GM19328 (cell line): ENCODE measurements around the gene ADRA2C.

Source experiments
- ATAC-seq: cut with Tn5 transposase; IDR thresholded peaks from one replicate; pipeline ENCODE4 v1.9.1; 2021; ENCODE audit warnings: mild to moderate bottlenecking, moderate library complexity; ENCODE audit not compliant: unreplicated experiment

The ADRA2C gene

DNA sequence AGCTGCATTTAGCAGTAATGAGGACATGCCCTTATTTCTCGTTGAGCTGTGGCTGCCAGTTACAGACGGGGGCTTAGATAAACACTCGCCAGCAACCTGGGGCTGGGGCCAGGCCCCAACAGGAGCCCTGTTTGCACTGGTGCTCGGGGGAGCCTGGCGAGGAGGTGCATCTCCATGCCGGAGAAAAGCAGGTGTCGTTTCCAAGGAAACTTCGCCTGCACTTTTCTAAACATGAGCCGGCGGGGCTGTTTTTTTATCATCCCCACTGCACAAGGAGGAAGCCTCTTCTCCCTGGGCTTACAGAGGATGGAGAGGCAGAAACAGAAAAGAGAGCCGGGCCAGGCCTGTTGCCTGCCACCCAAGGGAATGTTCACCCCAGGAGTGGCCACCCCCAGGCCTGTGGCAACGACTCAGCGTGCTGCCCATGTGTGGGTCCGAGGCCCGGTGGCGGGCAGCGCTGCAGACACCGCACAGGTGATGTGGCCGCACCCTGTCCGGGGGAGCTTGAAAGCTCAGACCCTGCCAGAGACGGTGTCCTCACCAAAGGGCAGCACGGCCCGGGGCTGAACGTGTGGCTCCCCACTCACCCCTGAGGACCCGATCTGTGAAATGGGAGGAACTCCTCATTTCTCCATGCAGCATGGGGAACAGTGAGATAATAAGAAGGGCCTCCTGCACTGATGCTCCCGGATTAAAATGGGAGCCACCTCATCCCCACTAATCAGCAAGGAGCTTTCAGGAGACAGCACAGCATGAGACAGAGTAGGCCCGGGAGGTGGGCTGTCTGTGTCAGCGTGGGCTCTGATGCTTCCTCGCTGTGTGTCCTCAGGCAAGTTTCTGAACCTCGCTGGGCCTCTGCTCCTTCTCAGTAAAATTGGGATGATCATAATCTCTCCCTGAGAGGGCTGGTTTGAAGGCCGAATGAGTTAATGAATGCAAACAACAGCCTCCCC is 33.8 kb upstream of the ADRA2C start:
- no peak for ATAC-seq

DNA sequence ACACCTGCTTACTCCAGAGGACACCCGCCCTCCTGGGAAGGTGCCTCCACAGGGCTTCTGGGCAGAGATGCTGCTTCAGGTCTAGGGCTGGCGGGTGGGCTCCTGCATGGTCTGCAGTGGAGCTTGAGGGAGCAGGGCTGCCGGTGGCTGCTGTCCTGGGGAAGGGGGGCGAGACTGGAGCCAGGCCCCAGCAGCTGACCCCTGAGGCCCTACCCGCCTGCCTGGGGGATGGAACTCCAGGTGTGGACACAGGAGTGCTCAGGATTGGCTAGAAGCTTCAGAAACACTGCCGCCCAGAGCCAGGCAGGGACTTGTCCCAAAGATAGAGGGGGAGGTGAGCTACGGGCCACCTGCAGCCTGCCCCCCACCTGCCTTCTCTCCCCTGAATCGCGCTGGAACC is 33.0 kb upstream of the ADRA2C start:
- no peak for ATAC-seq

DNA sequence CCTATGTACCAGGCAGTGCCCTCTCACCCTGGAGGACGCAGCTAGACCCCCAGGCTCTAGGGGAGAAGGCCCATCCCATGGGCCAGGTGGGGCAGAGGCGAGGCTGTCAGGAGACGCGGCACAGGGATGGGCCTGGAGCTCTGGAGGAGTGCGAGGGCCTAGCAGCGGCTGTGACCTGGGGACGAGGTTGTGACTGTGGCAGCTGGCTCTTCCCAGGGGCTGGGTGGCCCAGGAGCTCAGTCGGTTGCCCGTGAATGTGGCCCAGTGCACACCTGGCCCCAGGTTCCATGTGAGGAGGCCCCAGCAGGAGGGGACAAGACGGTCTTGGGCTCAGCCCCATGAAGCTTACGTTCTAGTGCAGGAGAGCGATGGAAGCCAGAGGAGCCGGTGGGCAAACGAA is 31.0 kb upstream of the ADRA2C start:
- ATAC-seq, result no peak

DNA sequence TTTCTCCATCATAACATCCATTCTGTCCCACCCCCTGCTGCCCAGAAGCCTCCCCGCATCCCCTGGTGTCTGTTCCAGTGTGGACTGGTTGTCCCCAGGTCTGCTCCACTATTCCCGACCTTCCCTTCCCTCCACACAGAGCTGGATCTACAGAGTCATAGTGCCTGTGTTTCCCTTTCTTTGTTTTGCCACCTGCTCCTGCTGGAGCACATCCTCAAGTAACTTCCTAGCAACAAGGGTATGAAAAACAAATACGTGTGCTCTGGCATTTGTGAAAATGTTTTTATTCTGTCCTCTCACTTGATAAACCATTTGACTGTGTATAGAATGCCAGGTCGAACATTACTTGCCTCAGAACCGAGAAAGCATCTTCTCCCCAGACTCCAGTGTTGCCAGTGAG is 29.9 kb upstream of the ADRA2C start:
- no peak for ATAC-seq

DNA sequence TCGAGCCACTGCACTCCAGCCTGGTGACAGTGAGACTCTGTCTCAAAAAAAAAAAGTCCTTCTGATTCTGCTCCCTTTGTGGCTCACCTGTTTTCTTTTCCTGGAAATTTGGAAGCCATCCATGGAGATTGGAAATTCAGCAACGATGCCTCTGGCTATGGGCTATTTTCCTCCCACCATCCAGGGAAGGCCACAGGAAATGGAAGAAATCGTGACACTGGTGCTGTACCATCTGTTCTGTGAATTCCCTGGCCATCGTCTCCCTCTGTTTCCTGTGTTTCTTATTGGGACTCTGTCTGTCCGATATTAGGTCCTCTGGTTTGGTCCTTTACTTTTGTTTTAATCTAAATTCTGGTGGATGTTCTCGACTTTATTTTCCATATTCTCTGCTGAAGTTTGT is 29.4 kb upstream of the ADRA2C start:
- ATAC-seq, result no peak

DNA sequence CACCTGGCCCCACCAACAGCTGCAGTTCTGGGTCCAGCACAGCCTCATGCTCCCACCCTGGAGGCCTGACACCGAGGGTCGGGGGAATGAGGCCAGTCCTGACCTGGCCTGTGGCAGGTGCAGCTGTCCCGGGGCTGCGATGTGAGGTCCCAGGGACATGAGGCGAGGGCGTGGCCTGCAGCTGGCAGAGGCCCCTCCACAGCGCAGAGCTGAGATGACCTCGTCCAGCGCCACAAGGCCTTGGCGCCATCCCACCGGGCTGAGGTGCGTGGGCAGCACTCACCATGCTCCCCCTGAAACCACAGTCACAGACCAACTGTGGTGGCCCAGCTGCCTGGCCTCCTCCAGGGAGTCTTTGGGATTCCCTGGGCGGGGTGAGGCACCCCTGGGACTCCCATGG is 26.6 kb upstream of the ADRA2C start:
- ATAC-seq, result no peak

DNA sequence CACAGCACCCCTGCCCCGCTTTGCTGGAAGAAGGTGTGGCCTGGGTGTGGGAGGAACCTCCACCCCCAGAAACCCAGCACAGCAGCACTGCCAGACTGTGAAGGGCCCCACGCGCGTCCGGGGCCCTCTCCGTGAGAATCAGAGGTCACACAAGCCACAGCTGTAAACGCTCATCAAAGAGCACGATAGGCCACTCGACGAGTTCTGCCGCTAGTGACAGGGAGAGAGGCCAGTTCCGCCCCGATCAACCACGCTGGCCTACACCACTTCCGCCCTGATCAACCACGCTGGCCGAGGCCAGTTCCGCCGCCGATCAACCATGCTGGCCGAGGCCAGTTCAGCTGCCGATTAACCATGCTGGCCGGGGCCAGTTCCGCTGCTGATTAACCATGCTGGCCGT is 25.9 kb upstream of the ADRA2C start:
- no peak for ATAC-seq

DNA sequence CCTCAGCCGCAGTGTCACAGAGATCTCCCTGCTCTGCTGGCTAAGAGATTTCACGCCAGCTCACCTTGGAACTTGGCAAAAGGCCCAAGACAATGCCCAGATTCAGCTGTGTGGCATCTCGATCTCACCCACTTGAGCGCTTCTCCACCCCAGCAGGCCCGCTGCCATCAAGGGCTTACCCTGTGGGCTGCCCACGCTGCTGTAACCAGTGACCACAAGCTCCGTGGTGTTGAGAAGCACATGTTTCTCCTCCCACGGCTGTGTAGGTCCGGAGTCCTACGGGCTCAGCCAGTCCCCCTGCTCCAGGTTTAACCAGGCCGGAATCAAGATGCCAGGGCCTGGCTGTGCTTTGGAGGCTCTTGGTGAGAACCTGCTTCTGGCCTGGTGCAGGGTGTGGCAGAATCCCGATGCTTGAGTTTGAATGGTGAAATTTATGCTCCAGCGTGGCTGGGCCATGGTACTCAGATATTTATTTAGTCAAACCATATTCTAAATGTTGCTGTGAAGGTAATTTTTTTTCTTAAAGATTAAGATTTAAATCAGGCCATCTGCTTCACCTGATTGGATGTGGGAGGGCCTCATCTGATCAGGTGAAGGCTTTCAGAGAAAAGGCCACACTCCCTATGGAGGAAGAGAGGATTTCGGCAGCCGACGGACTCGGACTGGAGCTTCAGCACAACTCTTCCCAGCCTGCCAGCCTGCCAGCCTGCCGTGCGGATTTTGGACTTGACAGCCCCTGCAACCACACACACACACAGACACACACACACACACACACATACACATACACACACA is 24.8 kb upstream of the ADRA2C start:
- ATAC-seq, result no peak

DNA sequence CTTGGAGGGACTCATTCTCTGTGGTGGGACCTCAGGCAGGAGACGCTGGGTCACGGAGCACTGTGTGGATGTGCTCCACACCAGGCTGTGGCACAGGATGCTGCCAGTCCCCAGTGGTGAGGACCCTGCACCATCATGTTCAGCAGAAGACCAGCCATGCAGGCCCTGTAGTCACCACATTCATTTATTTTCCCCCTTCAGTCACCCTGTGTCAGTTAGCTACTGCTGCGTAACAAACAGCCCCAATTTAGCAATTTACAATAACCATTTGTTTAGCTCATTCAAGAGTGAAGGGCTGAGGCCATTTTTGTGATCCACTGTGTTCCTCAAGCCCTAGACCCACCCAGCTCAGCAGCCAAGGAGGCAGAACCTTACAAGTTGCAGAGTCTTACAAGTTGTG is 23.6 kb upstream of the ADRA2C start:
- ATAC-seq, result no peak

DNA sequence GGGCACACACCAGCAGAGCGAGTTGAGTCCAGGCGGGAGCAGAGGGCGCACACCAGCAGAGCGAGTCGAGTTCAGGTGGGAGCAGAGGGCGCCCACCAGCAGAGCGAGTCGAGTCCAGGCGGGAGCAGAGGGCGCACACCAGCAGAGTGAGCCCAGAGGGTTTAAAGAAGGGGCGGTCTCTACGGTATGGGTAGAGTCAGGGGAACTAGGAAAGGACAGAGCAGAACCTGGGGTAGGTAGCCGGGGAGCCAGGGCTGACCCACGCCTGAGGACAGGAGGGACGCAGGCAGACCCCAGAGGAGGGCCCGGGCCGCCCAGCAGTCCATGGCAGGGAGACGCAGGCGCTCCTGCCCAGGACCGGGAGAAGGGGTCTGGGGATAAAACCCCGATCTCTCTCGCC is 22.0 kb upstream of the ADRA2C start:
- ATAC-seq, result no peak

DNA sequence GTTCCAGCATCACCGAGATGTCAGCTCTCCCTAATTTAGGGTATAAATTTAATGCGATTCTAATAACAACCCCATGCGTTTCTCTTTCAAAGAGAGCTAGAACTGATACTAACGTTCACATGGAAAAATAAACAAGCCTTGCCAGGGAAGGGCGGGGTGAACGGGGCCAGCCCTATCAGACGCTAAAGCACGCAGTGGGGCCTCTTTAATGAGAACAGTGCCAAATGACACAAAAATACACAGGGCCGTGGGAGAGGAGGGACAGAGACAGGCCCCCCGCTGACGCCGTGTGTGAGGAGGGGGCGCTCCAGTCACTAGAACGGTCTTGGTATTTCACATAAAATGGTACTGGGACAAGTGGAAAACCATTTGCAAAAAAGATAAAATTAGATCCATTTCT is 21.3 kb upstream of the ADRA2C start:
- no peak for ATAC-seq

DNA sequence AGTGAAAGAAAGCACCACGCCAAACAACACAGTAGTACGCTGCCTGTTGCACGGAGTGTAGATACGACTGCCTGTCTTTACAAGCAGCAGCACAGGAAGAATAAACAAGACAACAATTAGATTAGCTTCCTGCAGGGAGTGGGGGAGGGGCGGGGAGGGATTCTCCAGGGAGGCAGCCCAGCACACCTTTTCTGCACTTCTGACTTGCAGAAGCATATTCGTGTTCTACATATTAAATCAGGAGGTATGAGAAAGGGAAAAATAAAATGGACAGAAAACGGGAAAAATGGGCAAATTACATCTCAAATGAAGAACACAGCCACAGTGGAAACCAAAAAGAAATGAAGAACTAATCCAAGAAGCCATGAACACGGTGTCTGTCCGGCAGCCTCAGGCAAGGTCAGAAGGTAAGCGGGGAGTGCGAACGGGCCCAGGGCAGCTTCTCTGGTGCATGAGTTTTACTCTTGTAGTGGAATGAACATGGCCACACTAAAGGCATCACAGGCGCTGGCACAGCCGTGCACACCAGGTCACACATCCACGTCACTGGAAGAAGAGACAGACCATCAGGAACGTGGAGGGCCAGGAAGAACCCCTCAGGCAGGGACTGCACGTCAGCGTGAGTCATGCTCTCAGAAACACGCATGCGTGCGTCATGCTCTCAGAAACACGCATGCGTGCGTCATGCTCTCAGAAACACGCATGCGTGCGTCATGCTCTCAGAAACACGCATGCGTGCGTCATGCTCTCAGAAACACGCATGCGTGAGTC is 20.1 kb upstream of the ADRA2C start:
- no peak for ATAC-seq

DNA sequence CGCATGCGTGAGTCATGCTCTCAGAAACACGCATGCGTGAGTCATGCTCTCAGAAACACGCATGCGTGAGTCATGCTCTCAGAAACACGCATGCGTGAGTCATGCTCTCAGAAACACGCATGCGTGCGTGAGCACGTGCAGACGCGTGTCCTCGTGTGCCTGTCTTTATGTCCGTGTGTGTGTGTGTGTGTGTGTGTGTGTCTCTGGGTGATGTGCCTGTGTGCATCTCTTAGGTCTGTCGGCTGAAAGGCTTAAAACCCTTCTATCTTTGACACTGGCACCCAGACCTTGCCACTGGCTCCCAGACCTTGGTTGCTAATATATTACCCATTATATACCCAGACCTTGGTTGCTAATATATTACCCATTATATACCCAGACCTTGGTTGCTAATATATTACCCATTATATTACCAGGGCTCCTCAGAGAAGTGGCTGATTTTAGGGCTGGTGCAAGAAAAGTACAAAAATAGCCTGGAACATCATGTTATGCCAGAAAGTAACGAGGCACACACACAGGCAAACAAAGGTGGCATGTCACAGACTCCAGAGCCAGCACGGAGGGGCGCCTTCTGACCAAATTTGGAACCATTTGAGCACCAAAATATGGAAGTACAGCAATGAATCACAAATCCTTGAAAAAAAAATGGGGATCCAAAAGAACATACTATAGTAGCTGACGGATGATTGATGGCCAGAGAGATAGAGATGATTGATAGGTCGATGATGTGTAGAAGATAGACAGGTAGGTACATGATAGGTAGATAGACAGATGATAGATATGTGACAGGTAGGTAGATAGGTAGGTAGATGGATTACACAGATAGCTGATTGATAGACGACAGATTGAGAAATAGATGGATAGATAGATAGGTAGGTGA is 19.2 kb upstream of the ADRA2C start:
- ATAC-seq, result no peak

DNA sequence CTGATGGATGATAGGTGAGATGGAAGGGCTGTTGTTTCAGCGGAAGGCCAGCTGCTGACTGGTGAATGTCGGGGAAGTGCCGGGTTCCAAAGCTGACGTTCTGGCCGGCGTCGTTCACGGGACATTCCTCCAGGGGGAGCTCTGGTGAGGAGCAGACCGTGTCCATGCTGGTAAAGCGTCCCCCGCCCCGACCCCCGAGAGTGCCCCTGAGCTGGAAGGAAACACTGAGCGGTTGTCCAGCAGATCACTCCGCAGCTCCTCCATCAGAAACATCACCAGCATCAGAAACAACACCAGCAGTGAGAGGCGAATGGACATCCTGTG is 18.6 kb upstream of the ADRA2C start:
- ATAC-seq, result no peak

DNA sequence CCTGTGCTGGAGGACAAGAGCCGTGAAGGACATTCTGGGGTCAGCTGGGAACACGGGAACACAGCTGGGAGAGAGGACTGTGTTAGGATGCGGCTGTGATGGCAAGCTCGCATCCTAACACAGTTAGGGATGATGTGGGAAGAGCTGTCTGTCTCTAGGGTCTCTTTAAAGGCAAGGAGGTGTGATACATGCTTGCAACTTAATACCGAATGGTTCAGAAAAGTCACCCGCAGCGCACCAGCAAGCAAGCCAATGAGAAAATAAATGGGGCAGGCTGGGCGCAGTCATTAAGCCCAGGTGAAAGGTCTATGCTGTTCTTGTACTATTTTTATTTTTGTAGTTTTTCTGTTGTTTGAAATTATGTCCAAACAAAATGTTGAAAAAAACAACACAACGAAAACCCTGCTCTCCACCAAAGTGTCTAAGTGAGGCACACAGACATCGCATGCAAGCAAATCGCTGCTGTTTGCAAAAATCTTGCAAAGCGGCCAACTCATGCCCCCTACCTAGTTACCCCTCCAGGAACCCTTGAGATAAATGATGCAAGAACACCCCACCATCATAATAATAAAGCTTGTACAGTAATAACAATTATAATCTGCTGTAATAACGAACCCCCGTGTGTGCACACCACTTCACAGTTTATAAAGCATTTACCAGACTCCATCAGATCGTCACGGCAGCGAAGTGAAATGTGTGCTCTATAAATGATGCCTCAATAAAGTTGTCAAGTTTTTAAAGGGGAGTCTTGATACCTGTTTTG is 17.9 kb upstream of the ADRA2C start:
- no peak for ATAC-seq

DNA sequence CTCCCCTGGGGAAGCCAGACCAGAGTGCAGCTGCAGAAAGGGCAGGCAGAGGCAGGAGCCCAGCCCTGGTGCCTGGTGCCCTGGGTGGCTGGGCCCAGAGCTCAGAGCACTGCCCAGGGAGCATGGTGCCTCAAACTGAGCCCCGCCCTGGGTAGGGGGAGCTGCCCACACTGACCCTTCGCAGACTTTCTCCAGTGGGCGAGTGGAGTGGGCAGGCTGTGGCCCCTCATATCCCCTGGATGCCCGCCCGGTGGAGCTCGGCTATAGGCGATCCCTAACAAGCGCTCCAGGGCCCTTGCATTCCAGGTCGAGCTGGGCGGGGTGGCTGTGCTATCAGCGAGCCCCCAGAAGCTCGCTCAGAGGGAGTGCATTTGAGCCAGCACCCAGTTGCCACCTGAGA is 17.1 kb upstream of the ADRA2C start:
- ATAC-seq, result no peak

DNA sequence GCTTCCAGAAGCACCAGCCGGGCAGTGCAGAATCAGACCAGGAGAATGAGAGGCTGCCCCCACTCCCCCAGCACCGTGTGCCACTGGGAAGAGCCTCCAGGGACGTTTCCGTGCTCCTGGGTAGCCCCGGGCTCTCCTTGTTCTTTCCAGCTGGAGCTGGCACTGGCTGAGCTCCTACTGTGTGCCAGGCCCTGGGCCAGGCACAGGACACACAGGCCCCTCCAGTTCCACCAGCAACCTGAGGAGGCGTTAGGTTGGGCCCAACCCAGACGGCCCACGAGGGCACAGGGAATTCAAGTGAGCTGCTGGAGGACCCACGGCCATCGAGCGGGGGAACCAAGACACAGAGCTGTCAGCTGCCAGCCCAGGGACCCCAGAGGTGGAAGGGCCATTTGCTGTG is 15.9 kb upstream of the ADRA2C start:
- no peak for ATAC-seq

DNA sequence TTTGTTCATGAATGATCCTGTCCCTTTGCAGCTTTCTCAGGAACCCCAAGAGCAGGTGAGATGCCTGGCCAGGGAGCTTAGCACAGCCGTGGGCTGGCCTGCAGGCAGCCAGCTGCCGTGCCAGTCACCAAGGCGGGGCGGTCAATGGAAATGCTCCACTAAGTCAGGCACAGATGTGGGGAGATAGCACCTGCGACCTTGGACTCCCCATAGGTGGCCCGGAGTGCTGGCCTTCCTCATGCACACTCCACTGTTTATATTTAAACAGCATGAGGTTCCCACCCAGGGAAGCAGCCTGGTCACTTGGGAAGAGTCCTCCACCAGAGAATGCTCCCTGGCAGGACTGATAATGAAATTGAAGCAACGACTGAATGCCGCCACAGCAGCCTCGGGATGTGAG is 14.2 kb upstream of the ADRA2C start:
- no peak for ATAC-seq

DNA sequence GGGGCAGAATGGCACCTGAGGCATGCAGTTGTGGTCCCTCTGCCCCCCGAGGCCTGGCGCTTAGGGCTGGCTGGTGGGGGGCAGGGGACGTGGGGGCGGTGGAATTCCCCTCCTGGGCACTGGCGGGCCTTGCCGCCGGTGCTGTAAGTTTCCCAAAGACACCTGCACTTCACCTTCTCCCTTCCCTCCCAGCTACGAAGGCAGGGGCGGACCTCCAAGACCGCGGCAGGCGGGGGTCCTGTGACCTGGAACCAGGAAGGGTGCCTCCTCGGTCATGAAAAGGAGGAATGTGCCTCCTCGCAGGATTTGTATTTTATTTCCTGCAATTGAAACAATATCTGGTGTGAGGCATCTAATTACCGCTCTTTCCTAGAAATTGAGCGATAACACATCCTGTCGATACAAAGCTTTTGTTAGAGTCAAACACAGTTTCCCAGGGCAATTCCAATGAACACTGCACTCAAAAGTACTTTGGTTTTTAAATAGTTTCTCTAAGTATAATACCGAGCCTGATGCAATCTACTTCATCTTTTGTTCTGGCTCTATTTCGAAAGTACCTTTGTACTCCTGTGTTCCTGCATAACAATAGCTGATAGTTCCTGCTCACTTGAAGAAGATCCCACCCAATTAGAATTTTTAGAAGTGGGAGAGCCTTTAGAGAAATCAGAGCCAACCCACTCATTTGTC is 12.3 kb upstream of the ADRA2C start:
- ATAC-seq, result no peak
